KMS-11 (cell line): ENCODE measurements around the gene FAM241B.

Source experiments
- H2AFZ ChIP-seq: fragments of 200-600 bp; sonication (generic); 2 replicates; pipeline ENCODE4 v1.6.1; 2016; ENCODE audit warnings: antibody characterized with exemption, mixed run types, low read depth
- H3K27ac ChIP-seq: fragments of 200-600 bp; sonication (generic); 2 replicates; pipeline ENCODE4 v1.6.1; 2016; ENCODE audit warnings: mild to moderate bottlenecking, mixed run types
- H3K27me3 ChIP-seq: fragments of 200-600 bp; sonication (generic); 2 replicates; pipeline ENCODE4 v1.6.1; 2017; ENCODE audit warnings: mild to moderate bottlenecking, low read depth, mixed run types, moderate library complexity; ENCODE audit not compliant: insufficient read depth
- H3K36me3 ChIP-seq: fragments of 200-600 bp; sonication (generic); 2 replicates; pipeline ENCODE4 v1.6.1; 2017; ENCODE audit warnings: mild to moderate bottlenecking, mixed run types; ENCODE audit not compliant: insufficient read depth
- H3K4me1 ChIP-seq: fragments of 200-600 bp; sonication (generic); 2 replicates; pipeline ENCODE4 v1.6.1; 2016; ENCODE audit warnings: mild to moderate bottlenecking, low read depth, mixed run types; ENCODE audit not compliant: poor library complexity, severe bottlenecking
- H3K4me2 ChIP-seq: fragments of 200-600 bp; sonication (generic); 2 replicates; pipeline ENCODE4 v1.7.0; 2016; ENCODE audit warnings: mild to moderate bottlenecking, mixed run types
- H3K4me3 ChIP-seq: fragments of 200-600 bp; sonication (generic); IDR thresholded peaks from 2 replicates; pipeline ENCODE4 v1.6.1; 2017; ENCODE audit warnings: low read depth, low read length, mixed read lengths; ENCODE audit not compliant: insufficient read depth
- H3K79me2 ChIP-seq: fragments of 200-600 bp; sonication (generic); 2 replicates; pipeline ENCODE4 v1.6.1; 2016; ENCODE audit warnings: low read depth, mixed run types; ENCODE audit not compliant: insufficient read depth
- H3K9ac ChIP-seq: fragments of 200-600 bp; sonication (generic); 2 replicates; pipeline ENCODE4 v1.6.1; 2016; ENCODE audit warnings: mild to moderate bottlenecking, mixed run types
- H4K20me1 ChIP-seq: fragments of 200-600 bp; sonication (generic); 2 replicates; pipeline ENCODE4 v1.6.1; 2016; ENCODE audit warnings: mild to moderate bottlenecking, mixed run types; ENCODE audit not compliant: insufficient read depth
- CTCF ChIP-seq: fragments of 200-600 bp; sonication (generic); conservative IDR thresholded peaks from 2 replicates; pipeline ENCODE4 v1.6.1; 2017; ENCODE audit warnings: low read depth, mild to moderate bottlenecking, antibody characterized with exemption, low read length, moderate library complexity, mixed read lengths

Gene FAM241B

GRCh38 chr10:69614130-69614529 is 15.9 kb upstream of the FAM241B start:
- no peak for TF ChIP-seq CTCF
- Histone ChIP-seq H2AFZ (no peak overlapping the region), H3K4me3 (no peak overlapping the region), H3K9ac (no peak overlapping the region), H3K4me1 (no peaks in the 10 kb centered on the region), H3K36me3 (no peaks in the 10 kb centered on the region), H4K20me1 (no peaks in the 10 kb centered on the region), H3K27ac (no peak overlapping the region), H3K79me2 (no peaks in the 10 kb centered on the region), H3K4me2 (no peak overlapping the region), H3K27me3 (no peaks in the 10 kb centered on the region)

DNA sequence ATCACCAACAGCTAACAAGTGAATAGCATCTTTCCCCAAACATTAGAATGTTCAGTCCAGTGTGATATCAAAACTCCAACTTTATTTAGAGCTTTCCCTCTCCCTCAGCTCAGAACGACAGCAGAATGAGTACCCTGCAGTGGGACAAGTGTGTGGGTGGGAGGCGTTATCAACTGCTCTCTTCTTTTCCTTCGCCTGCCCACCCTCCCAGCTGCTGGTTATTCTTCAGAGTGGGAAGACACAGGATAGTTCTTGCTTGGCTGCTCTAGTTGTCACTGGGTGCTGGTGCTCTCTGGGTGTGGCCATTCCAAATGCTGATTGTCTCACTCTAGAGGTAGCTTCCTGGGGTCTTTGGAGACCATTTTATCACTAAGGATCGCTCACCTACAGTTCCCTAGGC is 13.7 kb upstream of the FAM241B start:
- Histone ChIP-seq H3K79me2 (no peaks in the 10 kb centered on the region), H3K9ac (no peak overlapping the region), H3K36me3 (no peaks in the 10 kb centered on the region), H2AFZ (no peak overlapping the region), H3K27ac (no peak overlapping the region), H3K4me1 (no peaks in the 10 kb centered on the region), H3K4me2 (no peak overlapping the region), H3K4me3 (no peak overlapping the region), H4K20me1 (no peaks in the 10 kb centered on the region), H3K27me3 (no peaks in the 10 kb centered on the region)
- no peak for TF ChIP-seq CTCF

DNA sequence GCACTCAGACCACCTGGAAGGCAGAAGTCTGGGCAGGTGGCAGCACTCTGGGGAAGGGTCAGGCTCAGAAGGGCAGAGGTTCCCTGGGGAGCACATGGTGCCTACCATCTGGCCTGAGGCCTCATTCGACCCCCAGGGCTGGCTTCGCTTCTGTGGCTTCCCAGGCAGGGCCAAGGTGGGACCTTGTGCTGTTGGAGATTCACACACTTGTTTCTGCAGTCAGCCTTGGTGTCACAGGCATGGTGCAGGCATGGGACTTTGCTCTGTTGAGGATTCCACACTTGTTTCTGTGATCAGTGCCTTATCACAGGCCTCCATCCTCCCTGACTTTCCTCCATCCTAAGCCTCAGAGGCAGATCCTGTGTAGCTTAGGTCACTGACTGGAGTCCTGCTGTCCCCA is 11.3 kb upstream of the FAM241B start:
- no peak overlapping the region for H3K27ac ChIP-seq
- no peaks in the 10 kb centered on the region for H4K20me1 ChIP-seq
- no peak overlapping the region for H3K4me3 ChIP-seq
- no peaks in the 10 kb centered on the region for H3K79me2 ChIP-seq
- no peaks in the 10 kb centered on the region for H3K4me1 ChIP-seq
- no peak overlapping the region for H2AFZ ChIP-seq
- no peaks in the 10 kb centered on the region for H3K36me3 ChIP-seq
- H3K27me3 ChIP-seq: no peaks in the 10 kb centered on the region
- no peak overlapping the region for H3K4me2 ChIP-seq
- TF ChIP-seq CTCF: no peak
- H3K9ac ChIP-seq: no peak overlapping the region

DNA sequence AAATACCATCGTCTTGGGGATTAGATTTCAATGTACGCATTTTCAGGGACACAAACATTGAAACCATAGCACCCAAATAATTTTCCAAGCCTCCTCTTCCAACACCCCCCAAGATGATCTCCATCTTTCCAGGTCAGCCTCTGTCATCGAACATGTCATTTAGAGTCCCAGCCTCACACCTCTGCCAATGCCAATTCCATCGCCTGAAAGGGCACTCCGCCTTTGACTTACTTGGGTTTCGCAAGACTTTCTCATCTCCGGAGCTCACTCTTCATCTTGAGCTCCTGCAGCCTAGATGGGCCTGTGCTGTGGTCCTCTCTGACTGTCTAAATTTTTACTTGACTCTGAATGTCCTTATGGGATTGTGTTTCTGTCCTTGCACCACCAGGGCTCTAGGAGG is 10.4 kb upstream of the FAM241B start:
- Histone ChIP-seq H3K4me1 (no peaks in the 10 kb centered on the region), H3K36me3 (no peaks in the 10 kb centered on the region), H2AFZ (no peak overlapping the region), H3K27ac (no peak overlapping the region), H3K4me2 (no peak overlapping the region), H3K9ac (no peak overlapping the region), H4K20me1 (no peaks in the 10 kb centered on the region), H3K79me2 (no peaks in the 10 kb centered on the region), H3K27me3 (no peaks in the 10 kb centered on the region), H3K4me3 (no peak overlapping the region)
- no peak for TF ChIP-seq CTCF

GRCh38 chr10:69620625-69621024 is 9.4 kb upstream of the FAM241B start:
- no peak overlapping the region for H3K9ac ChIP-seq
- no peak overlapping the region for H2AFZ ChIP-seq
- H3K4me1 ChIP-seq: no peaks in the 10 kb centered on the region
- H4K20me1 ChIP-seq: no peaks in the 10 kb centered on the region
- H3K27ac ChIP-seq: no peak overlapping the region
- H3K27me3 ChIP-seq: no peaks in the 10 kb centered on the region
- no peak for TF ChIP-seq CTCF
- H3K4me3 ChIP-seq: no peak overlapping the region
- H3K36me3 ChIP-seq: no peaks in the 10 kb centered on the region
- no peak overlapping the region for H3K4me2 ChIP-seq
- no peaks in the 10 kb centered on the region for H3K79me2 ChIP-seq
